Transverse colon (tissue), 4 donors: ENCODE data around the gene DMRT1.

Source experiments
- EP300 ChIP-seq: sonication (generic); formaldehyde crosslinking; IDR thresholded peaks from one replicate; pipeline ENCODE4 v1.6.1; 2017; ENCODE audit warnings: antibody characterized with exemption, low read depth
- POLR2AphosphoS5 ChIP-seq, 3 donors: sonication (generic); formaldehyde crosslinking; IDR thresholded peaks; one replicate each; pipeline ENCODE4 v1.6.1; 2016; ENCODE audit warnings: antibody characterized with exemption in 3 of 3
- TF ChIP-seq, protein P1 (sequence below), 5 experiments: fragments of 200-600 bp in 3 of 5; fragments of 450-650 bp in 2 of 5; sonication (generic) in 3 of 5; IDR thresholded peaks; 1 replicate in 2 of 5; 2 replicates in 3 of 5; pipeline ENCODE4 v1.5.1; 2016 to 2017; ENCODE audit warnings: antibody characterized with exemption in 5 of 5, inconsistent platforms in 3 of 5, mild to moderate bottlenecking in 2 of 5, moderate library complexity in 1 of 5

DNA sequence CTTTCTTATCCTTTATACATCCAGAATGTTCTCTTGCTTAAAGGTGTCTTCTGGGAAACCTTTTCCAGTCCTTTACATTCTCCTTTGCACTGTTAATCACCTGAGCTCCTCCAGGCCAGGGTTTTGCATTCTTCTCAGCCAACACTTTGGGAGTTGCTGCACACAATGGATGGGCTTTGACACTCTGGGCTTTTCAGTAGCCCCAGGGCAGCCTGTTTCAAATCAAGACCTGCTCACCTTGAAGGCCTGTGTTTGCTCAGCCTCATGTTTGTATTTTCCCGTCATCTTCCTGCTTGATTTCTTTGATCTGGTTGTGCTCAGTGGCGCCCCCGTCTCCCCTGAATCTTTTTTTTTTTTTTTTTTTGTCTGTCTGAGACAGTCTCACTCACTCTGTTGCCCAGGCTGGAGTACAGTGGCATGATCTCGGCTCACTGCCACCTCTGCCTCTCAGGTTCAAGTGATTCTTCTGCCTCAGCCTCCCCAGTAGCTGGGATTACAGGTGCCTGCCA lies 41.0 kb downstream of the DMRT1 start:
- TF ChIP-seq EP300 = no peak
- TF ChIP-seq, protein P1, sequence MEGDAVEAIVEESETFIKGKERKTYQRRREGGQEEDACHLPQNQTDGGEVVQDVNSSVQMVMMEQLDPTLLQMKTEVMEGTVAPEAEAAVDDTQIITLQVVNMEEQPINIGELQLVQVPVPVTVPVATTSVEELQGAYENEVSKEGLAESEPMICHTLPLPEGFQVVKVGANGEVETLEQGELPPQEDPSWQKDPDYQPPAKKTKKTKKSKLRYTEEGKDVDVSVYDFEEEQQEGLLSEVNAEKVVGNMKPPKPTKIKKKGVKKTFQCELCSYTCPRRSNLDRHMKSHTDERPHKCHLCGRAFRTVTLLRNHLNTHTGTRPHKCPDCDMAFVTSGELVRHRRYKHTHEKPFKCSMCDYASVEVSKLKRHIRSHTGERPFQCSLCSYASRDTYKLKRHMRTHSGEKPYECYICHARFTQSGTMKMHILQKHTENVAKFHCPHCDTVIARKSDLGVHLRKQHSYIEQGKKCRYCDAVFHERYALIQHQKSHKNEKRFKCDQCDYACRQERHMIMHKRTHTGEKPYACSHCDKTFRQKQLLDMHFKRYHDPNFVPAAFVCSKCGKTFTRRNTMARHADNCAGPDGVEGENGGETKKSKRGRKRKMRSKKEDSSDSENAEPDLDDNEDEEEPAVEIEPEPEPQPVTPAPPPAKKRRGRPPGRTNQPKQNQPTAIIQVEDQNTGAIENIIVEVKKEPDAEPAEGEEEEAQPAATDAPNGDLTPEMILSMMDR (IDR thresholded peaks at IDR 0.05) = no peak
- no peak for TF ChIP-seq POLR2AphosphoS5 (IDR thresholded peaks at IDR 0.05)
